ENCODE results near the gene THPO.

The THPO gene

DNA sequence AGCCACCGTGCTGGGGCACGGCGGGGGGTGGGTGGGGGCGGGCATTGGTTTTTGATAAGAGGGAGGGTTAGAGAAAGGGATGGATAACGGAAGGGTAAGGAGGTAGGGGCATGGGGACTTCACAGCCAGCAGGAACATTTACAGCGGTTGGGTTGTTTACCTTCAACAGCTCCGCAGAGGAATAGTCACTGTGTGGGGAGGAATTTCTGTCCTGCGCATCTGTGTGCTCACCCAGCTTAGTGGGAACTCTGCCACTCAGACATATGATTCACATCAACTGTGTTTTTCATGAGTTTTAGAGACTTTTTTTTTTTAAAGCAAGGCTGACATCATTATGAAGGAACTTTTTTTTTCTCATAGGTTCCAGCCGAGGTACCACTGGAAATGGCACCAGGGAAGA lies 21.4 kb upstream of the THPO start:
- Histone ChIP-seq H3K27me3 (ENCODE audit: control insufficient read depth, insufficient read depth, low read length) (no peaks in the 10 kb centered on the region), H3K4me1 (ENCODE audit: control insufficient read depth, low read depth, low read length) (peaks cover 9% of the 10 kb centered on the region), H3K9me3 (ENCODE audit: control insufficient read depth, low read depth, low read length) (no peaks in the 10 kb centered on the region), H3K27ac (ENCODE audit: low read length) (no peak overlapping the region), H3K9ac (ENCODE audit: low read length) (no peak overlapping the region), H3K4me3 (ENCODE audit: low read length) (peak overlapping the region; percentile 46), H3K36me3 (ENCODE audit: control insufficient read depth, low read depth, low read length) (no peaks in the 10 kb centered on the region)

DNA sequence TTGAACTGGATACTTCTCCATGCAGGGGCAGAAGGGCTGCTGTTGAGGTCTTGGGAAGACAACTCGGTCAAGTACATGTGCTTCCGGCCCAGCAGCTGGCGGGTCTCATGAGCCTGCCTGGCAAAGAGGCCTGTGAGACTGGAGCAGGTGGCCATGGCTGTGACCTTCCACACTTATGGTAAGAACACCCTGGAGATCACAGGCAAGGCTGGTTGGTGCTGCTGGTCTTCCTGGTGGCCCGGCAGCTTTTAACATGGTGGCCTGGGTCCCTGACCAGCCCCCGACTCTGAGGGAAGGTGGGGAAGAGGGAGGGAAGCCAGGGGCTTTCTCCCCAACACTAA lies 17.3 kb upstream of the THPO start:
- Histone ChIP-seq H3K9me3 (ENCODE audit: control insufficient read depth, low read depth, low read length) (no peaks in the 10 kb centered on the region), H3K4me3 (ENCODE audit: low read length) (no peak overlapping the region), H3K36me3 (ENCODE audit: control insufficient read depth, low read depth, low read length) (no peaks in the 10 kb centered on the region), H3K27me3 (ENCODE audit: control insufficient read depth, insufficient read depth, low read length) (no peaks in the 10 kb centered on the region), H3K9ac (ENCODE audit: low read length) (no peak overlapping the region), H3K4me1 (ENCODE audit: control insufficient read depth, low read depth, low read length) (peaks cover 9% of the 10 kb centered on the region), H3K27ac (ENCODE audit: low read length) (no peak overlapping the region)

DNA sequence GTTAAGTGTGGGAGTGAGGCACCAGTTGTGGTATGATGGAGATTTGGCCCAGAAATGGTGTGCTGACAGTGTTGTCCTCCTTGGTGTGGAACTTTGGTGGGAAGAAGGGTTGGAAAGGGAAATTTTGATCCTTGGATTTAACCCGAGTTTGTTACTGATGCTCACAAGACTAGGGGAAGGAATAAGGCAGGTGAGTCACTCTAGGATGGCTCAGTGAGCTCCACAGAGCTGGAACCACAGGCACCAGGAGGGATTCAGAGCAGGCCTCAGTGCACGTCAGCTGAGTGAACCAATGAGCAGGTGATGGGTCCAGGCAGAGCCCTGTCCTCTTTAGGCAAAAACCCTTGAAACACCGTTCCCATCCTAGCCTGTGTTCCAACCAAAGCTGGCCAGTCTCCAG lies 13.3 kb upstream of the THPO start:
- no peak overlapping the region for H3K27ac ChIP-seq (ENCODE audit: low read length)
- H3K36me3 ChIP-seq (ENCODE audit: control insufficient read depth, low read depth, low read length): no peaks in the 10 kb centered on the region
- no peak overlapping the region for H3K9ac ChIP-seq (ENCODE audit: low read length)

DNA sequence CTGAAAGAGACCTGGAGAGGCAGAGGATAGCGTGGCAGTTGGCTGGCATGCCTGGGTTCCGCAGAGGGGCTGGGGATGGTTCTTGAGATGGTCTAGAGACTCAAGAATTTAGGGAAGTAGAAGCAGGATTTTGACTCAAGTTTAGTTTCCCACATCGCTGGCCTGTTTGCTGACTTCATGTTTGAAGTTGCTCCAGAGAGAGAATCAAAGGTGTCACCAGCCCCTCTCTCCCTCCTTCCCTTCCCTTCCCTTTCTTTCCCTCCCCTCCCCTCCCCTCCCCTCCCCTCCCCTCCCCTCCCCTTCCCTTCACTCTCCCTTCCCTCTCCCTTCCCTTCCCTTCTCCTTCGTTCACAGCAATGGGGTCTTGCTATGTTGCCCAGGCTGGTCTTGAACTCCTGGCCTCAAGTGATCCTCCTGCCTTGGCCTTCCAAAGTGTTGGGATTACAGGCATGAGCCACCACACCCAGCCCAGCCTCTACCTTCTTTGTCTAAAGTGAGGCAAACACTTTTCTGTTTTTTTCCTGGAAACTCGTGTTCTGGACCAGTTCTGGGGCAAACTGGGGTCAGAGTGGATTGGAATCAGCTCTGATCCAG lies 12.0 kb upstream of the THPO start:
- Histone ChIP-seq H3K27ac (ENCODE audit: low read length) (no peak overlapping the region), H3K9me3 (ENCODE audit: control insufficient read depth, low read depth, low read length) (no peaks in the 10 kb centered on the region), H3K4me1 (ENCODE audit: control insufficient read depth, low read depth, low read length) (no peaks in the 10 kb centered on the region), H3K4me3 (ENCODE audit: low read length) (no peak overlapping the region), H3K9ac (ENCODE audit: low read length) (no peak overlapping the region), H3K36me3 (ENCODE audit: control insufficient read depth, low read depth, low read length) (no peaks in the 10 kb centered on the region), H3K27me3 (ENCODE audit: control insufficient read depth, insufficient read depth, low read length) (no peaks in the 10 kb centered on the region)

More for the DNA sequence above, 13.3 kb upstream of the THPO start:
- Histone ChIP-seq H3K9me3 (ENCODE audit: control insufficient read depth, low read depth, low read length) (no peaks in the 10 kb centered on the region), H3K4me1 (ENCODE audit: control insufficient read depth, low read depth, low read length) (no peaks in the 10 kb centered on the region), H3K4me3 (ENCODE audit: low read length) (no peak overlapping the region), H3K27me3 (ENCODE audit: control insufficient read depth, insufficient read depth, low read length) (no peaks in the 10 kb centered on the region)

DNA sequence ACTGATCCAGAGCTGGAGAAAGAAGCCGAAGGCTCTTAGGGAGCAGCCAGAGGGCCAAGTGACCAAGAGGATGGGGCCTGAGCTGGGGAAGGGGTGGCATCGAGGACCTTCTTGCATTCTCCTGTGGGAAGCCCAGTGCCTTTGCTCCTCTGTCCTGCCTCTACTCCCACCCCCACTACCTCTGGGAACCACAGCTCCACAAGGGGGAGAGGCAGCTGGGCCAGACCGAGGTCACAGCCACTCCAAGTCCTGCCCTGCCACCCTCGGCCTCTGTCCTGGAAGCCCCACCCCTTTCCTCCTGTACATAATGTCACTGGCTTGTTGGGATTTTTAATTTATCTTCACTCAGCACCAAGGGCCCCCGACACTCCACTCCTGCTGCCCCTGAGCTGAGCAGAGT lies 11.4 kb upstream of the THPO start:
- Histone ChIP-seq H3K4me3 (ENCODE audit: low read length) (no peak overlapping the region), H3K36me3 (ENCODE audit: control insufficient read depth, low read depth, low read length) (no peaks in the 10 kb centered on the region), H3K4me1 (ENCODE audit: control insufficient read depth, low read depth, low read length) (no peaks in the 10 kb centered on the region), H3K27ac (ENCODE audit: low read length) (no peak overlapping the region), H3K9me3 (ENCODE audit: control insufficient read depth, low read depth, low read length) (no peaks in the 10 kb centered on the region), H3K9ac (ENCODE audit: low read length) (no peak overlapping the region), H3K27me3 (ENCODE audit: control insufficient read depth, insufficient read depth, low read length) (no peaks in the 10 kb centered on the region)

DNA sequence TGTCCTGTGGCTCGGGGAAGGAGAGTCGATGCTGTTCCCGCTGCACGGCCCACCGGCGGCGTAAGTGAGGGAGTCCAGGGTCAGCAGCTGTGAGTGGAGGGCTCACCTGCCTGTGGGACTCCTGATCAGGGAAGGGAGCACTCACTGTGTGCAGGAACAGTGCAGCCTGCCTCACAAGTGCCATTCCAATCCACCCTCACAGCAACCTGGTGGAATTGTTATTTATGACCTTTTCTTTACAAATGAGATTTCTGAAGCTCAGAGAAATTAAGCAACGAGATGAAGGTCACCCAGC lies 10.9 kb upstream of the THPO start:
- Histone ChIP-seq H3K4me1 (ENCODE audit: control insufficient read depth, low read depth, low read length) (no peaks in the 10 kb centered on the region), H3K27me3 (ENCODE audit: control insufficient read depth, insufficient read depth, low read length) (no peaks in the 10 kb centered on the region), H3K4me3 (ENCODE audit: low read length) (no peak overlapping the region), H3K9me3 (ENCODE audit: control insufficient read depth, low read depth, low read length) (no peaks in the 10 kb centered on the region), H3K36me3 (ENCODE audit: control insufficient read depth, low read depth, low read length) (no peaks in the 10 kb centered on the region), H3K27ac (ENCODE audit: low read length) (no peak overlapping the region), H3K9ac (ENCODE audit: low read length) (no peak overlapping the region)

DNA sequence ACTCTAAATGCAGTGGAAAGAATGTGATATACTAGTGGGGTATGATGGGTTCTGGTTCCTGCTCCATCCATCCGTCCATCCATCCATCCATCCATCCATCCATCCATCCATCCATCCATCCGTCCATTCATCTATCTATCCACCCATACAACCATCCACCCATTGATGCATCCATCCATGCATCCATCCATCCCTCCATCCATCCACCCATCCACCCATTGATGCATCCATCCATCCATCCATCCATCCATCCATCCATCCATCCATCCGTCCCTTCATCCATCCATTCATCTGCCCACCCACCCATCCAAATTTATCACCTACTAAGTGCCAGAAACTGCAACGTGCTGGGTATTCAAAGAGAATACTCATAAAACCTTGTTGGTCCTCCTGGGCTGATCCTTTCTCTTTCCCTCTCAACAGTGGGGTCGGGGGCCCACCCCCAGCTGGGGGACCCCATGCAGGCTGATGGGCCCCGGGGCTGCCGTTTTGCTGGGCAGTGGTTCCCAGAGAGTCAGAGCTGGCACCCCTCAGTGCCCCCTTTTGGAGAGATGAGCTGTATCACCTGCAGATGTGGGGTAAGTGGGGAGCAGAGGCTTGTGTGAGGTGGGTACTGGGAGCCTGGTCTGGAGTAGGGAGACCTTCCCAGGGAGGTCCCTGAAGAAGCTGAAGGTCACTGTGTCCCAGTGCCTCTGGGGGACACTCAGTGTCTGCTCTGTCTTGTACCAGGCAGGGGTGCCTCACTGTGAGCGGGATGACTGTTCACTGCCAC lies 10.3 kb upstream of the THPO start:
- no peaks in the 10 kb centered on the region for H3K27me3 ChIP-seq (ENCODE audit: control insufficient read depth, insufficient read depth, low read length)
- H3K9me3 ChIP-seq (ENCODE audit: control insufficient read depth, low read depth, low read length): no peaks in the 10 kb centered on the region
- H3K4me1 ChIP-seq (ENCODE audit: control insufficient read depth, low read depth, low read length): no peaks in the 10 kb centered on the region
- H3K36me3 ChIP-seq (ENCODE audit: control insufficient read depth, low read depth, low read length): no peaks in the 10 kb centered on the region
- no peak overlapping the region for H3K27ac ChIP-seq (ENCODE audit: low read length)
- no peak overlapping the region for H3K4me3 ChIP-seq (ENCODE audit: low read length)
- no peak overlapping the region for H3K9ac ChIP-seq (ENCODE audit: low read length)

DNA sequence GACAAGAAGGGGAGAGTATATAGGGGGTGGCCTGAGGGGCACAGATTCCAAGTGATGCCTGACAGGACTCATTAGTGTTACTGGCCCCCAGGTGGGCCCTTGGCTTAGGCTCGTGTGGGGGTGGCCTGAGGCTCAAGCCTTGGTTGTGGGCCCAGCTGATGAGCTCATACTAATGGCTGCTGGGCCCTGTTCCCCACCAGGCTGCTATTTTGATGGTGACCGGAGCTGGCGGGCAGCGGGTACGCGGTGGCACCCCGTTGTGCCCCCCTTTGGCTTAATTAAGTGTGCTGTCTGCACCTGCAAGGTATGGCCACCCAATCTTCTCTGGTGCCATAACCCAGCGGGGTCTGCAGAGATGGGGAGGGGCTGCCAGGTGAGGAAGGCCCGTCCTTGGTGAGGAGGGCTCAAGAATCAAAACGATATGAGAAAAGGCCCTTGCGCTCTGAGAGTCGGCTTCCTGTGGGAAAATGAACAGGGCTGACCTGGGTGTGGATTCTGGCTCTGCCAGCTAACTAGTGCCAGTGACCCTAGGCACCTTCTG lies 9.2 kb upstream of the THPO start:
- Histone ChIP-seq H3K4me3 (ENCODE audit: low read length) (no peak overlapping the region), H3K4me1 (ENCODE audit: control insufficient read depth, low read depth, low read length) (no peaks in the 10 kb centered on the region), H3K27ac (ENCODE audit: low read length) (no peak overlapping the region)

DNA sequence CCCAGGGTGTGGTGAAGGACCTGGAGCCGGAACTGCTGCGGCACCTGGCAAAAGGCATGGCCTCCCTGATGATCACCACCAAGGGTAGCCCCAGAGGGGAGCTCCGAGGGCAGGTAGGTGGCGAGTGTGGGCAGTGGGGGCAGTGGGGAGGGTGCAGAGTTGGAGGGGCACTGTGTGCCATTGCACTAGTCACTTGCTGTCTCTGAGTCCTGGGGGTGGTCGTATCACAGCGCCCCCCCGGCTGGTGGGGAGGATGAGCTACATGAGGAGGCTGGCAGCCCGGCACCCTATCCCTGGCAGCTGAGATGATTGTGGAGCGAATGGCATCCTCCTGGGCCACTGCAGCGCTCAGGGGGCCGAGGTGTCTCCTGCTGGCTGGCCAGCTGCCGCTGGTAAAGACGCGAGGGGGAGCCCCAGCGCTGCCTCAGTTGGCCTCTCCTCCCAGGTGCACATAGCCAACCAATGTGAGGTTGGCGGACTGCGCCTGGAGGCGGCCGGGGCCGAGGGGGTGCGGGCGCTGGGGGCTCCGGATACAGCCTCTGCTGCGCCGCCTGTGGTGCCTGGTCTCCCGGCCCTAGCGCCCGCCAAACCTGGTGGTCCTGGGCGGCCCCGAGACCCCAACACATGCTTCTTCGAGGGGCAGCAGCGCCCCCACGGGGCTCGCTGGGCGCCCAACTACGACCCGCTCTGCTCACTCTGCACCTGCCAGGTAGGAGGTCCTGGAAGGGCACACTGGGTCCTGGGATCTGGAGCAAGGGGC lies 8.2 kb upstream of the THPO start:
- no peak overlapping the region for H3K27ac ChIP-seq (ENCODE audit: low read length)
- no peak overlapping the region for H3K9ac ChIP-seq (ENCODE audit: low read length)
- no peaks in the 10 kb centered on the region for H3K4me1 ChIP-seq (ENCODE audit: control insufficient read depth, low read depth, low read length)
- H3K27me3 ChIP-seq (ENCODE audit: control insufficient read depth, insufficient read depth, low read length): peaks cover 20% of the 10 kb centered on the region
- no peaks in the 10 kb centered on the region for H3K36me3 ChIP-seq (ENCODE audit: control insufficient read depth, low read depth, low read length)
- H3K9me3 ChIP-seq (ENCODE audit: control insufficient read depth, low read depth, low read length): no peaks in the 10 kb centered on the region
- H3K4me3 ChIP-seq (ENCODE audit: low read length): no peak overlapping the region

More for the DNA sequence above, 9.2 kb upstream of the THPO start:
- H3K9me3 ChIP-seq (ENCODE audit: control insufficient read depth, low read depth, low read length): no peaks in the 10 kb centered on the region
- peaks cover 10% of the 10 kb centered on the region for H3K27me3 ChIP-seq (ENCODE audit: control insufficient read depth, insufficient read depth, low read length)
- no peaks in the 10 kb centered on the region for H3K36me3 ChIP-seq (ENCODE audit: control insufficient read depth, low read depth, low read length)
- H3K9ac ChIP-seq (ENCODE audit: low read length): no peak overlapping the region

DNA sequence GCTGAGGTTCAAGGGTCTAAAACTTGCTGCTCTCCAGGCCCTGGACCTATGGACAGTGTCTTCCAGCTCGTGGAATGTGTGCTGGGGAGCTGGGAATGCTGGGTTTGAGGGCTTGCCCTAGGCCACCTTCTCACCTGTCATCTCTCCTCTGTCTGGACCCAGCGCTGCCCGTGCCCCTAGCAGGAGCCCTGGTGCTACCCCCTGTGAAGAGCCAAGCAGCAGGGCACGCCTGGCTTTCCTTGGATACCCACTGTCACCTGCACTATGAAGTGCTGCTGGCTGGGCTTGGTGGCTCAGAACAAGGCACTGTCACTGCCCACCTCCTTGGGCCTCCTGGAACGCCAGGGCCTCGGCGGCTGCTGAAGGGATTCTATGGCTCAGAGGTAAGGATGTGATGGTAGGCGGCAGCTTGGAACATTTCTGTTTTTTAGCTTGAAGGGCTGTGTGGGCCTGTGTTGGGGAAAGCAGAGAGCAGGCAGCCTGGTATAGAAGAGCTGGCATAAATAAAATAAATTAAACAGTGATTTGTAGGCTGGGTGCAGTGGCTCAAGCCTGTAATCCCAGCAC lies 6.9 kb upstream of the THPO start:
- no peak overlapping the region for H3K9ac ChIP-seq (ENCODE audit: low read length)
- H3K4me3 ChIP-seq (ENCODE audit: low read length): no peak overlapping the region
- no peaks in the 10 kb centered on the region for H3K9me3 ChIP-seq (ENCODE audit: control insufficient read depth, low read depth, low read length)
- H3K27me3 ChIP-seq (ENCODE audit: control insufficient read depth, insufficient read depth, low read length): peaks cover 29% of the 10 kb centered on the region
- H3K27ac ChIP-seq (ENCODE audit: low read length): no peak overlapping the region
- no peaks in the 10 kb centered on the region for H3K36me3 ChIP-seq (ENCODE audit: control insufficient read depth, low read depth, low read length)
- no peaks in the 10 kb centered on the region for H3K4me1 ChIP-seq (ENCODE audit: control insufficient read depth, low read depth, low read length)

DNA sequence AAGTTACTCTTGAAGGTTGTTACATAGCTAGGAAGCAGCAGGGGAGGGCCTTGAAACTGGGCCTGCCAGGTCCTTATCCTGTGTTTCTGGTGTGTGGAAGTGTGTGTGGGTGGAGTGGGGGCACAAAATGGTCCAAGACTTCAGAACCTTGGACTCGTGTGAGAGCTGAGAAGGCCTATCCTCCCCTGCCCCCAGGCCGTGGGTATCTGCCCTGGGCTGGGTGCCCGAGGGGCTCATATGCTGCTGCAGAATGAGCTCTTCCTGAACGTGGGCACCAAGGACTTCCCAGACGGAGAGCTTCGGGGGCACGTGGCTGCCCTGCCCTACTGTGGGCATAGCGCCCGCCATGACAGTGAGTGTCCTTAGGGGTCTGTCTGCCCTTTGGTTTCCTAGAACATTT lies 6.3 kb upstream of the THPO start:
- Histone ChIP-seq H3K4me1 (ENCODE audit: control insufficient read depth, low read depth, low read length) (no peaks in the 10 kb centered on the region), H3K36me3 (ENCODE audit: control insufficient read depth, low read depth, low read length) (no peaks in the 10 kb centered on the region), H3K27ac (ENCODE audit: low read length) (no peak overlapping the region), H3K9me3 (ENCODE audit: control insufficient read depth, low read depth, low read length) (no peaks in the 10 kb centered on the region), H3K9ac (ENCODE audit: low read length) (no peak overlapping the region), H3K4me3 (ENCODE audit: low read length) (no peak overlapping the region), H3K27me3 (ENCODE audit: control insufficient read depth, insufficient read depth, low read length) (peaks cover 31% of the 10 kb centered on the region)
